HG03354 (cell line): ENCODE data around the gene DCAF12.
A peak's percentile ranks its signal among the peaks of the same experiment; 100 is the strongest.
"Not testable (repeated sequence)": the region's sequence is repeated elsewhere in the genome, so short reads cannot be mapped to it uniquely, and the experiment has no call there.

Experiments used
- ATAC-seq: cut with Tn5 transposase; IDR thresholded peaks from one replicate; pipeline ENCODE4 v1.9.1; 2021; ENCODE audit warnings: mild to moderate bottlenecking; ENCODE audit not compliant: unreplicated experiment, poor library complexity, severe bottlenecking

Gene DCAF12

GRCh38 chr9:34072868-34073590 lies 53.5 kb downstream of the DCAF12 start:
- no peak for ATAC-seq

- ATAC-seq = no peak
These were observed 54.1 kb downstream of the DCAF12 start for GRCh38 chr9:34072410-34072809.

GRCh38 chr9:34070606-34071324 lies 55.7 kb downstream of the DCAF12 start:
- no peak for ATAC-seq

GRCh38 chr9:34069831-34070230 lies 56.7 kb downstream of the DCAF12 start:
- ATAC-seq = no peak

- no peak for ATAC-seq
These were observed 61.0 kb downstream of the DCAF12 start for GRCh38 chr9:34065541-34065940.

GRCh38 chr9:34059954-34060353 lies 66.5 kb downstream of the DCAF12 start:
- ATAC-seq = no peak

GRCh38 chr9:34059281-34059680 lies 67.2 kb downstream of the DCAF12 start:
- ATAC-seq = no peak

- no peak for ATAC-seq
These were observed 76.7 kb downstream of the DCAF12 start for GRCh38 chr9:34049630-34050384.

- ATAC-seq = peak; percentile 76
These were observed 77.5 kb downstream of the DCAF12 start, which contains the start of gene UBAP2 for GRCh38 chr9:34048727-34049629. UBAP2 (minus strand) TSS chr9:34048887; CDS start chr9:34017148, 31,739 bp downstream.

GRCh38 chr9:34047864-34048726 lies 78.4 kb downstream of the DCAF12 start:
- peak; percentile 27 for ATAC-seq

GRCh38 chr9:34046784-34047379 lies 79.6 kb downstream of the DCAF12 start:
- no peak for ATAC-seq

GRCh38 chr9:34045903-34046302 lies 80.6 kb downstream of the DCAF12 start:
- ATAC-seq = no peak

- not testable (repeated sequence) for ATAC-seq
These were observed 84.4 kb downstream of the DCAF12 start for GRCh38 chr9:34042074-34042473.

GRCh38 chr9:34038851-34039250 lies 87.6 kb downstream of the DCAF12 start:
- ATAC-seq = not testable (repeated sequence)

- no peak for ATAC-seq
These were observed 88.9 kb downstream of the DCAF12 start for GRCh38 chr9:34037626-34038025.

GRCh38 chr9:34036625-34037024 lies 89.9 kb downstream of the DCAF12 start:
- ATAC-seq = no peak
